HL-60 (cell line): ENCODE results near the gene MRM1.

Source experiments
- SPI1 ChIP-seq: IDR thresholded peaks from 2 replicates; pipeline ENCODE4 v1.6.1; 2012; ENCODE audit warnings: low read depth, mild to moderate bottlenecking, borderline replicate concordance
- TF ChIP-seq, protein P1 (sequence below): IDR thresholded peaks from one replicate; pipeline ENCODE4 v1.5.1; 2011; ENCODE audit warnings: low read length, control low read depth, inconsistent platforms; ENCODE audit not compliant: insufficient read depth
- TF ChIP-seq, protein P2 (sequence below): IDR thresholded peaks from 2 replicates; pipeline ENCODE4 v1.6.1; 2012; ENCODE audit warnings: low read depth; ENCODE audit not compliant: insufficient replicate concordance

- TF ChIP-seq, protein P1, sequence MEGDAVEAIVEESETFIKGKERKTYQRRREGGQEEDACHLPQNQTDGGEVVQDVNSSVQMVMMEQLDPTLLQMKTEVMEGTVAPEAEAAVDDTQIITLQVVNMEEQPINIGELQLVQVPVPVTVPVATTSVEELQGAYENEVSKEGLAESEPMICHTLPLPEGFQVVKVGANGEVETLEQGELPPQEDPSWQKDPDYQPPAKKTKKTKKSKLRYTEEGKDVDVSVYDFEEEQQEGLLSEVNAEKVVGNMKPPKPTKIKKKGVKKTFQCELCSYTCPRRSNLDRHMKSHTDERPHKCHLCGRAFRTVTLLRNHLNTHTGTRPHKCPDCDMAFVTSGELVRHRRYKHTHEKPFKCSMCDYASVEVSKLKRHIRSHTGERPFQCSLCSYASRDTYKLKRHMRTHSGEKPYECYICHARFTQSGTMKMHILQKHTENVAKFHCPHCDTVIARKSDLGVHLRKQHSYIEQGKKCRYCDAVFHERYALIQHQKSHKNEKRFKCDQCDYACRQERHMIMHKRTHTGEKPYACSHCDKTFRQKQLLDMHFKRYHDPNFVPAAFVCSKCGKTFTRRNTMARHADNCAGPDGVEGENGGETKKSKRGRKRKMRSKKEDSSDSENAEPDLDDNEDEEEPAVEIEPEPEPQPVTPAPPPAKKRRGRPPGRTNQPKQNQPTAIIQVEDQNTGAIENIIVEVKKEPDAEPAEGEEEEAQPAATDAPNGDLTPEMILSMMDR: no peak
- TF ChIP-seq, protein P2, sequence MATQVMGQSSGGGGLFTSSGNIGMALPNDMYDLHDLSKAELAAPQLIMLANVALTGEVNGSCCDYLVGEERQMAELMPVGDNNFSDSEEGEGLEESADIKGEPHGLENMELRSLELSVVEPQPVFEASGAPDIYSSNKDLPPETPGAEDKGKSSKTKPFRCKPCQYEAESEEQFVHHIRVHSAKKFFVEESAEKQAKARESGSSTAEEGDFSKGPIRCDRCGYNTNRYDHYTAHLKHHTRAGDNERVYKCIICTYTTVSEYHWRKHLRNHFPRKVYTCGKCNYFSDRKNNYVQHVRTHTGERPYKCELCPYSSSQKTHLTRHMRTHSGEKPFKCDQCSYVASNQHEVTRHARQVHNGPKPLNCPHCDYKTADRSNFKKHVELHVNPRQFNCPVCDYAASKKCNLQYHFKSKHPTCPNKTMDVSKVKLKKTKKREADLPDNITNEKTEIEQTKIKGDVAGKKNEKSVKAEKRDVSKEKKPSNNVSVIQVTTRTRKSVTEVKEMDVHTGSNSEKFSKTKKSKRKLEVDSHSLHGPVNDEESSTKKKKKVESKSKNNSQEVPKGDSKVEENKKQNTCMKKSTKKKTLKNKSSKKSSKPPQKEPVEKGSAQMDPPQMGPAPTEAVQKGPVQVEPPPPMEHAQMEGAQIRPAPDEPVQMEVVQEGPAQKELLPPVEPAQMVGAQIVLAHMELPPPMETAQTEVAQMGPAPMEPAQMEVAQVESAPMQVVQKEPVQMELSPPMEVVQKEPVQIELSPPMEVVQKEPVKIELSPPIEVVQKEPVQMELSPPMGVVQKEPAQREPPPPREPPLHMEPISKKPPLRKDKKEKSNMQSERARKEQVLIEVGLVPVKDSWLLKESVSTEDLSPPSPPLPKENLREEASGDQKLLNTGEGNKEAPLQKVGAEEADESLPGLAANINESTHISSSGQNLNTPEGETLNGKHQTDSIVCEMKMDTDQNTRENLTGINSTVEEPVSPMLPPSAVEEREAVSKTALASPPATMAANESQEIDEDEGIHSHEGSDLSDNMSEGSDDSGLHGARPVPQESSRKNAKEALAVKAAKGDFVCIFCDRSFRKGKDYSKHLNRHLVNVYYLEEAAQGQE: no peak
- TF ChIP-seq SPI1: no peak
These were observed 56.5 kb downstream of the MRM1 start for GRCh38 chr17:36657763-36658490.
